WTC11 (cell line): ENCODE data around the gene UPF1. TPM values are rescaled to one million over a fixed set of nuclear protein-coding genes. Genes with fewer than 3 reads are reported as not detected.

Experiments
- ATAC-seq: fragments of 200-7000 bp; cut with Tn5 transposase; 2 replicates; pipeline ENCODE4 v1.10.0; 2021; ENCODE audit warnings: mild to moderate bottlenecking, moderate library complexity
- CTCF ChIA-PET: fragments of 300-600 bp; sonication (Branson Sonifier 250); formaldehyde crosslinking; loops from one replicate; lab custom pipeline; 2021; ENCODE audit warnings: antibody characterized with exemption; lab: Charles Lee
- POLR2A ChIA-PET: fragments of 350-600 bp; sonication (Branson Sonifier 250); formaldehyde crosslinking; loops from one replicate; lab custom pipeline; 2021; ENCODE audit warnings: antibody characterized with exemption; lab: Charles Lee
- DNase-seq: peaks from one replicate; pipeline ENCODE4 v3.0.0; 2021; ENCODE audit warnings: low spot score
- H3K27ac Mint-ChIP-seq: 2 replicates; pipeline ENCODE4 v1.8.0; 2021; ENCODE audit warnings: mixed read lengths
- H3K27me3 Mint-ChIP-seq: 2 replicates; pipeline ENCODE4 v1.8.0; 2021; ENCODE audit warnings: low read depth, mild to moderate bottlenecking, moderate library complexity, mixed read lengths
- H3K36me3 Mint-ChIP-seq: 2 replicates; pipeline ENCODE4 v1.8.0; 2021; ENCODE audit warnings: mixed read lengths
- H3K4me1 Mint-ChIP-seq: 2 replicates; pipeline ENCODE4 v1.8.0; 2022; ENCODE audit warnings: mixed read lengths
- H3K4me3 Mint-ChIP-seq: 2 replicates; pipeline ENCODE4 v1.8.0; 2021; ENCODE audit warnings: mild to moderate bottlenecking, moderate library complexity, mixed read lengths
- H3K9me3 Mint-ChIP-seq: 2 replicates; pipeline ENCODE4 v1.8.0; 2021; ENCODE audit warnings: mixed read lengths
- AFF4 ChIP-seq: sonication (generic); formaldehyde crosslinking; IDR thresholded peaks from 2 replicates; pipeline ENCODE4 v1.8.1; 2023; ENCODE audit warnings: mild to moderate bottlenecking, missing genetic modification reagents, borderline replicate concordance
- AR ChIP-seq: fragments of 250-450 bp; sonication (Bioruptor Pico); IDR thresholded peaks from 2 replicates; pipeline ENCODE4 v1.9.0; 2021; ENCODE audit warnings: mild to moderate bottlenecking
- ATF6 ChIP-seq: sonication (generic); formaldehyde crosslinking; IDR thresholded peaks from 2 replicates; pipeline ENCODE4 v1.8.1; 2023; ENCODE audit warnings: mild to moderate bottlenecking, missing genetic modification reagents
- CDX4 ChIP-seq: fragments of 250-450 bp; sonication (Bioruptor Pico); IDR thresholded peaks from 2 replicates; pipeline ENCODE4 v1.9.0; 2021; ENCODE audit warnings: moderate library complexity, mild to moderate bottlenecking, inconsistent platforms, borderline replicate concordance
- ELF4 ChIP-seq: sonication (generic); formaldehyde crosslinking; IDR thresholded peaks from 2 replicates; pipeline ENCODE4 v1.8.1; 2022; ENCODE audit warnings: low read depth, mild to moderate bottlenecking, moderate library complexity, missing genetic modification reagents
- FOXJ3 ChIP-seq: sonication (generic); formaldehyde crosslinking; IDR thresholded peaks from 2 replicates; pipeline ENCODE4 v1.9.0; 2021; ENCODE audit warnings: missing genetic modification reagents, mild to moderate bottlenecking, borderline replicate concordance
- HMGA2 ChIP-seq: fragments of 250-450 bp; sonication (Bioruptor Pico); IDR thresholded peaks from 2 replicates; pipeline ENCODE4 v1.4.0; 2021; ENCODE audit warnings: mild to moderate bottlenecking, moderate library complexity
- HMGXB4 ChIP-seq: sonication (generic); formaldehyde crosslinking; IDR thresholded peaks from 2 replicates; pipeline ENCODE4 v1.8.1; 2023; ENCODE audit warnings: mild to moderate bottlenecking, moderate library complexity, missing genetic modification reagents
- JAZF1 ChIP-seq: fragments of 250-450 bp; sonication (Bioruptor Pico); IDR thresholded peaks from 2 replicates; pipeline ENCODE4 v1.9.0; 2021; ENCODE audit warnings: moderate library complexity, mild to moderate bottlenecking, inconsistent platforms
- MXD4 ChIP-seq: fragments of 250-450 bp; sonication (Bioruptor Pico); IDR thresholded peaks from 2 replicates; pipeline ENCODE4 v1.8.0; 2021; ENCODE audit warnings: mild to moderate bottlenecking, moderate library complexity, borderline replicate concordance
- NFATC4 ChIP-seq: fragments of 250-450 bp; sonication (Bioruptor Pico); IDR thresholded peaks from 2 replicates; pipeline ENCODE4 v1.9.0; 2021; ENCODE audit warnings: mild to moderate bottlenecking
- NFYB ChIP-seq: sonication (generic); formaldehyde crosslinking; conservative IDR thresholded peaks from 2 replicates; pipeline ENCODE4 v1.8.0; 2022; ENCODE audit warnings: low read depth, missing genetic modification reagents
- NR3C1 ChIP-seq: sonication (generic); formaldehyde crosslinking; conservative IDR thresholded peaks from 2 replicates; pipeline ENCODE4 v1.8.1; 2023; ENCODE audit warnings: low read depth, mild to moderate bottlenecking, missing genetic modification reagents
- OVOL2 ChIP-seq: fragments of 250-450 bp; sonication (Bioruptor Pico); IDR thresholded peaks from 2 replicates; pipeline ENCODE4 v1.9.0; 2021; ENCODE audit warnings: mild to moderate bottlenecking, borderline replicate concordance
- PRDM15 ChIP-seq: sonication (generic); formaldehyde crosslinking; IDR thresholded peaks from 2 replicates; pipeline ENCODE4 v1.8.0; 2022; ENCODE audit warnings: missing genetic modification reagents
- SOX15 ChIP-seq: fragments of 250-450 bp; sonication (Bioruptor Pico); IDR thresholded peaks from 2 replicates; pipeline ENCODE4 v1.9.0; 2021; ENCODE audit warnings: mild to moderate bottlenecking
- TEAD4 ChIP-seq: sonication (generic); formaldehyde crosslinking; IDR thresholded peaks from 2 replicates; pipeline ENCODE4 v1.8.0; 2022; ENCODE audit warnings: mild to moderate bottlenecking, missing genetic modification reagents
- ZNF317 ChIP-seq: sonication (generic); formaldehyde crosslinking; IDR thresholded peaks from 2 replicates; pipeline ENCODE4 v1.8.1; 2023; ENCODE audit warnings: low read depth, mild to moderate bottlenecking, moderate library complexity, missing genetic modification reagents, borderline replicate concordance
- ZNF512 ChIP-seq: sonication (generic); formaldehyde crosslinking; IDR thresholded peaks from 2 replicates; pipeline ENCODE4 v1.8.1; 2022; ENCODE audit warnings: missing genetic modification reagents, borderline replicate concordance
- total RNA-seq: library from RNA; stranded (reverse); gene quantifications from 3 replicates; pipeline ENCODE4 v1.2.3, GENCODE V29; 2021

UPF1 gene
- total RNA-seq, 1 experiment from 2014 or later = 82.5 TPM

- TF ChIP-seq PRDM15 (CRISPR knock-in tag) = no peak
- no peak for TF ChIP-seq HMGXB4
- no peak for TF ChIP-seq ELF4 (CRISPR knock-in tag)
- no peak for TF ChIP-seq AFF4 (CRISPR knock-in tag)
- no peak for TF ChIP-seq TEAD4
- no peak for TF ChIP-seq OVOL2
- no peak for TF ChIP-seq MXD4 (CRISPR knock-in tag)
- TF ChIP-seq ZNF317 (CRISPR knock-in tag) = no peak
- no peak for TF ChIP-seq HMGA2 (CRISPR knock-in tag)
These were observed 27.1 kb upstream of the UPF1 start (continued) for GRCh38 chr19:18804643-18805042.

GRCh38 chr19:18807861-18808331 lies 23.9 kb upstream of the UPF1 start:
- DNase-seq (no peak), ATAC-seq (no peak)
- no peaks in the 10 kb centered on the region for H3K9me3 Mint-ChIP-seq
- no peak overlapping the region for H3K4me3 Mint-ChIP-seq
- ChIA-PET POLR2A (no interaction called here), CTCF (interaction anchor here (0.9 kb wide), 1 partner anchor 39 kb away, joined by 3 read pairs; no protein-coding TSS in a partner anchor)
- H3K27ac Mint-ChIP-seq = no peak overlapping the region
- peaks cover 51% of the 10 kb centered on the region for H3K27me3 Mint-ChIP-seq
- H3K36me3 Mint-ChIP-seq = no peaks in the 10 kb centered on the region
- H3K4me1 Mint-ChIP-seq = no peaks in the 10 kb centered on the region
- TF ChIP-seq CDX4 (no peak), SOX15 (no peak), NFYB (CRISPR knock-in tag) (no peak), AR (CRISPR knock-in tag) (no peak), NFATC4 (CRISPR knock-in tag) (no peak), ATF6 (CRISPR knock-in tag) (no peak), NR3C1 (no peak), ZNF512 (CRISPR knock-in tag) (no peak), JAZF1 (no peak), FOXJ3 (CRISPR knock-in tag) (no peak)
